GM19043 (cell line): ENCODE results near the gene CHMP4B.

Experiments
- ATAC-seq: cut with Tn5 transposase; IDR thresholded peaks from one replicate; pipeline ENCODE4 v1.9.1; 2021; ENCODE audit warnings: low read depth; ENCODE audit not compliant: unreplicated experiment

The CHMP4B gene

DNA sequence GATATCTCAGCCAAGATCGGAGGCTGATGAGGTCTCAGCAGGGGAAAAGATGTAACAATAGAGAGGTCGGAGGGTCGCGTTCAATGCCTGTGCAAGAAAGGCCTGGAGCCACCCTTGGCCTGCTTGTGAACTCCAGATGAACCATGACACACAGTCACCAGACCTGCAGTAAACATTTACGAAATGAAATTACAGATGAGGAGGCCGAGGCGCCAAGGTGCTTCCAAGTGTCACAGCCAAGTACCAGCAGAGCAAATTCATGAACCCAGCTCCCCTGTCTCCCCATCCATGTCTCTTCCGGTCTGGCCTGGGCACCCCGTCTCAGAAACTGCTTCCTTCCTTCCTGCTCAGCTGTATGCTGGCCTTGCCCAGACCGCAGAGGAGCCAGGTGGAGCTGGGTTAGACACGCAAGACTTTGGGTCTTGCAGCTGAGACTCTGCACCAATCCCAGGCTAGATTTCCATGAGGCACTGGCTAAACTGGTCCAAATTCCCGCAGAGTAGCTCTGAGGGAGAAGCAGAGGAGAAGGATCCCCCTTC is 48.1 kb downstream of the CHMP4B start:
- peak; percentile 54 for ATAC-seq

DNA sequence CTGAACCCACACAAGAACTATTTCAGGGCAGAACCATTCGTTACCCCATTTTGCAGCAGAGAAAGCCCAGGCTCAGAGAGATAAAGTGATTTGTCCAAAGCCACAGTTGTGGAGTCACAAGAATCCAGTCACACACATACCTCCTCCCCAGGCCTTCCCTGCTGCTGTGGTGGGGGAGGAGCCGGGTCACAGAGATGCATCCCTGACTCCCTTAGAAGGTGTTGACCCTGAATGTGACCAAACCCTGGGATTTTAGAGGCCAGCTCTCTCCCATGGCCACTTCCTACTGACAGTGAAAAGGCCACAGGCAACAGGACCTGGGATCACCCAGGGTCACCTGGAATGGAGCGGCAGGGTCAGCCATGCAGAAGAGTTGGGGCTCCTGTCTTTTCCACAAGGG is 48.6 kb downstream of the CHMP4B start:
- no peak for ATAC-seq

- ATAC-seq, result no peak
Observed at GRCh38 chr20:33861458-33861857, 50.3 kb downstream of the CHMP4B start.

DNA sequence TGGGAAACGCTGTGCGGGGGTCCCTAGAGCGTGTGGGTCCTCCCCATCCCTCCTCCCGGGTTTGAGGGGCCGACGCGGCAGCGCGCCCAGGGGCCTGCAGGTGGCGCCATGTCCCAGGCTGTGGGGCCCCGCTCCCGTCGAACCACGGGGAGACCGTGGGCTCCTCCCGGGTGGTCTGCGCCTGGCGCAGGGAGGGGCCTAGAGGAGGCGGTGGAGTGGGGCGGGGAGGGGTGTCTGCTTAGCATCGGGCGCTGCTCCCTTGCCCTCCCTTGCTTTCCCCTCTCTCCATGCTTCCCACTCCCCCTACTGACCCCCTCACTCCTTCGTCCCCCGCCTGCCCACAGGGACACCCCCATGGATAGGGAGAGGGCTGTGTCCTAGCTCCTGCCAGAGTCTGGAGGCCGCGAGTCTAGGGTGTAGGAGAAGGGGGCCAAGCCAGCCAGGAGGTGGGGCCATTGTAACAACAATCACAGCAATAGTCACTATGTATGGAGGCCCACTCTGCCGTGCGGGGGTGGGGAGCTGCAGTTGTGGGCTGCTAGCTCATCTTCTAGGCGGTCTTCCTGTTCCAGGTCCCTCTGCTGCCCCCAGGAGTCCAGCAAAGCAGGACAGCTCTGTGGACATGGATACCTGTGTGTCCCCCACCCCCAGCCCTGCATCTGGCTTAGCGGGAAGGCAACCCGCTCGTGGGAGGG is 51.7 kb downstream of the CHMP4B start:
- ATAC-seq, result no peak

- no peak for ATAC-seq
Observed at GRCh38 chr20:33863440-33864323, 52.5 kb downstream of the CHMP4B start.

DNA sequence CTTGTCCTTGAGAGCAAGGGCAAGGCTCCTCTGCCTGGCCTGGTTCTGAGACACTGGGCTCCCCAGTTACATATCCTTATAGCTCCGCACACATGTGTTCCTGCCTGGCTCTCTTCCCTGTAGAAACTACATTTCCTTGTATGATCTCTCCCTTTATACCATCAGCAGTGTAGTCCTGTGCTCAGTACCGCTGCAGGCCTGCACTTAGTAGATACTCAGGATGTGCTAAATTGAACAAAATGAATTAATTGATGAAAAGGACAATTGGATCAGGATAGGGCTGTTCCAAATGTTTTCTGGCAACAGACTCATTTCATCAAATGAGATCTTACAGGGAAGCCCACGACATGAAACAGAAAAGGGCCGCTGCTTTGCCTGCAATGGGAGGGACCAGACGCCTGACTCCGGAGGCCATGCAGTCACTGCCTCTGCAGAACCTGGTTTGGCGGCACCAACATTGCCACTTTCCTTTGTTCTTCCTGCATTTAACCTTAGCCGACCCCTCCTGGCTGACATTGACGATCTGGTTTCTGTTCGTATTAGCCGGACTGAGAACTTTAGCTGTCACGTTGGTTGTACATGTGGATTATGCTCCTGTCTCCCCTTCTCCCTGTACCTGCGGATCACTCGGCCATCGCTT is 53.3 kb downstream of the CHMP4B start:
- no peak for ATAC-seq

DNA sequence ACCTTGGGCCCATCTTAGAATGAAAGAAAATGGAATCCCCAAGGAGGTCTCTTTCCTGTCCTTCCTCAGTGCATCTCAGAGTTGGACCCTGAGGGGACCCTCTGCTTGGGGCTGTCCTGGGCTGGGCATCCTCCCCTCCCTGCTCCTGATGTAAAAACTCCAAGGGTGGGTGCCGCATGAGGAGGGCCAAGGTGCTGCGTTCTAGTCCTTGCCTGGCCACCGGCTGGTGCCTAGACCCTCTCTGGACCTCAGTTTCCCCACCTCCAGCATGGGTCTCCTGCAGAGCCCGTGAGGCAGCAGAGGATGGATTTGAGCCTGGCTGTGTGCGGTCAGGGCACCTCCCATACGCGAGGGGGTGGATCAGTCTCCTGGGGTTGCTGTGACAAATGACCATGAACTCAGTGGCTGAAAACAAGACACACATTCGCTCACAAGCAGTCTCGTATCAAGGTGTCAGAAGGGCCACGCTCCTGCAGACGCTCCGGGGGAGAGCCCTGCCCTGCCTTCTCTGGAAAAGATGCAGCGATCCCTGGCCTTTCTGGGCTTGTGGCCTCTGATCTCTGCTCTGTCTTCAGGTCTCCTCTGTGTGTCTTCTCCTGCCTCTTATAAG is 54.7 kb downstream of the CHMP4B start:
- no peak for ATAC-seq

GRCh38 chr20:33866398-33867100 is 55.4 kb downstream of the CHMP4B start:
- ATAC-seq, result no peak

- ATAC-seq, result no peak
Observed at GRCh38 chr20:33868042-33868441, 56.9 kb downstream of the CHMP4B start.

DNA sequence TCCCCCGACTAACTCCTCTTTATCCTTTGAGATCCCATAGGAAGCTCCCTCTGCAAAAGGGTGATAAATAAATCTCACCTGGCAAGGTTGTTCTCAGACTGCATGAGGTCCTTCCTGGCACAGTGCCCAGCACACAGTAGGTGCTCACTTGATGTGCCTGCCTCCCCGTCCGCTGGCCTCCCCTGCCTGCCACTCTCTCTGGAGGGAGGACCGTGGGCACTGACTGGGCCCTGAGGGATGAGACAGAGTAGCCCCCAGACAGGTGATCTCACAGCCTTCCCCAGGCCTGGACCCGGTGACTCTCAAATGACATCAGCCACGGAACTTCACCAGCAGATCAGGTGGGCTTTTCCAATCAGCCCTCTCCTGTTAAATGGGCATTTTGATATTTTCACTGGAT is 57.4 kb downstream of the CHMP4B start:
- ATAC-seq, result no peak

DNA sequence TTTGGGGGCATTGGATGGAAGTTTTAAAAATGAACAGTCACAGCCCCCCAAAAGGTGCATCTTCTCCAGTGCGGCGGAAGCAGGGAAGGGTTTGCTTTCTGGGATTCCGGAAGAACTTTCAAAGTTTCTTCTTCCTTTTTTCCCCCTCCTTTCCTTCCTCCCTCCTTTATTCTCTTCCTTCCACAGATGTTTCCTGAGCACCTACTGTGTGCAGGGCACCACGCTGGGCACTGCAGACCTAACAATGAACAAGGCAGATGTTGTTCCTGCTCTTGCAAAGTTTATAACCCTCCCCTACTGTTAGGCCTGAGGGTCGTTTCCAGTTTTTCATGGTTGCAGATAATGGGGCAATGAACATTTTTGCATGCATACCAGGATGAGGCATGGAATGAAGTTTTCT is 58.1 kb downstream of the CHMP4B start:
- ATAC-seq, result no peak

DNA sequence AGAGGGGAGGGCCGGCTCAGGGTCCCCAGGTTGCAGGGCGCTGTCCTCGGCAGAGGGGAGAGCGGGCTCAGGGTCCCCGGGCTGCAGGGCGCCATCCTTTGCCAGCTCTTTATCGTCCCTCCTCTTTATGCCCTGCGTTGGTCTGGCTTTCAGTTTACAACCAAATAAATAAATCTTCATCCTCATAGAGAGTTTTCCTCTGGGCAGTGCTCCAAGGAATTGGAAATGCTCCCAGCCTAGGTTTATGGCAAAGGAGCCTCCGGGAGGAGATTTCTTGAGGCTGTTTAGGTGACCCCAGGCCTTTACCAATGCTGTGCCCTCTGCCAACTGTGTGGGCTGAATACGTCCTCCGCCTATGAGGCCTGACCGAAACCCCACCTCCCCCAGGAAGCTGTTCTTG is 60.2 kb downstream of the CHMP4B start:
- ATAC-seq, result no peak

GRCh38 chr20:33874129-33874528 is 63.0 kb downstream of the CHMP4B start:
- no peak for ATAC-seq

- peak; percentile 82 for ATAC-seq
Observed at GRCh38 chr20:33875055-33875454, 63.9 kb downstream of the CHMP4B start.

GRCh38 chr20:33875534-33876026 is 64.4 kb downstream of the CHMP4B start:
- no peak for ATAC-seq

GRCh38 chr20:33878583-33878982 is 67.4 kb downstream of the CHMP4B start:
- ATAC-seq, result no peak

DNA sequence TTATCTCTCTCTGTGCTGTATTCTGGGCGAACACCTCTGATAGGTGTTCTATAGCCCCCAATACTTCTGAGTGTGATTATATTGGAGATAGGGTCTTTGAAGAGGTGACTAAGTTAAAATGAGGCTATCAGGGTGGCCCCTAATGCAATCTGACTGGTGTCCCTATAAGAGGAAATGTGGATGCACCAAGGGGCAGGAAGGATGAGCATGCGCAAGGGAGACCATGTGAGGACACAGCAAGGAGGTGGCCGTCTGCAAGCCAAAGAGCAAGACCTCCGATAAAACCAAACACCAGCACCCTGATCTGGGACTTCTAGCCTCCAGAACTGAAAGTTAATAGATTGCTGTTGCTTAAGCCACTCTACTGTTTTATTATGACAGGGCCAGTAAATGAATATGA is 69.2 kb downstream of the CHMP4B start:
- no peak for ATAC-seq

DNA sequence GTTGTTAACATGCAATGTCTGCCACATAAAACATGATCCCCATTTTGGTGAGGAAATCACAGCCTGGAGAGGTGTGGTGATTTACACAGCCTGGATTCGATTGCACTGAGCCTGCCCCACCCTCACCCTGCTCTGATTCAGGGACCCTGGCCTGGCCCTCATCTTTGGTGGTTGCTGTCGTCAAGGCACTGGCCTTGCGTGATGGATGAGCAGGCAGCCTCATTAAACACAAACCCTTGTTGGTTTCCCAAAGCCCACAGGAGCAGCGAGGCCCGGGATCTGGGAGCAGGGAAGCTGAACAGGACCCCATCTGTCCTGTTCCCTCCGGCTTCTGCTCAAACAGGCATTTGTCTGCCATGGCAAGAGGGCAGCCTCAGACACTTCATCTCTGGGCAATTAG is 70.8 kb downstream of the CHMP4B start:
- ATAC-seq, result no peak

GRCh38 chr20:33882481-33882880 is 71.3 kb downstream of the CHMP4B start:
- no peak for ATAC-seq

DNA sequence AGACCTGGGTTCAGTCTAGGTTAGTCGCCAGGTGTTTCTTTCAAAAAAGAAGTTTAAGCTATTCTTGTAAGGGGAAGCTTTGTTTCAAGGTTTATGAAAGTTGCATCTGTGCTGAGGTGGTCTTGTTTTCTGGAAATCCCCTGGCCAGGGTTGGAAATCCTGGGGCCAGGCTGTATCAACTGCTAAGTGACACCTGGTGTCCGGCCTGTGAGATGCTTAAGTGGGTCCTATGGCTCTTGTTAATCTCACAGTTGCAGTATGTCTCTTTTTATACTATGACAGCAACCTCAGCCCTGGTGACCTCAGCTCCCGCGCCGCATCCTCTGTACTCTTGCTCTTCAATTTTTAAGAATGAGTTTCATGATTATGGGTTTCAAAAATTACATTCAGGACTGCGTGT is 72.0 kb downstream of the CHMP4B start:
- ATAC-seq, result peak; percentile 77
